Measurements from ENCODE around the gene ZCCHC7. TPM values are rescaled to one million over a fixed set of nuclear protein-coding genes. Genes with fewer than 3 reads are reported as not detected.

The ZCCHC7 gene
- total RNA-seq, 1 experiment from 2014 or later: 31.2 TPM

GRCh38 chr9:37353791-37354190 lies 233.4 kb downstream of the ZCCHC7 start:
- POLR2A ChIA-PET: no interaction called here
- TF ChIP-seq ELF1 (IDR thresholded peaks at IDR 0.05; ENCODE audit: borderline replicate concordance, low read depth): no peak
- TF ChIP-seq EZH2phosphoT487 (IDR thresholded peaks at IDR 0.05; ENCODE audit: borderline replicate concordance): no peak
- TF ChIP-seq CEBPB (IDR thresholded peaks at IDR 0.05; ENCODE audit: low read depth): no peak
- TF ChIP-seq REST (IDR thresholded peaks at IDR 0.05; ENCODE audit: low read depth): no peak
- no peak for TF ChIP-seq RAD21 (IDR thresholded peaks at IDR 0.05; ENCODE audit: low read depth)
- TF ChIP-seq, protein P1, sequence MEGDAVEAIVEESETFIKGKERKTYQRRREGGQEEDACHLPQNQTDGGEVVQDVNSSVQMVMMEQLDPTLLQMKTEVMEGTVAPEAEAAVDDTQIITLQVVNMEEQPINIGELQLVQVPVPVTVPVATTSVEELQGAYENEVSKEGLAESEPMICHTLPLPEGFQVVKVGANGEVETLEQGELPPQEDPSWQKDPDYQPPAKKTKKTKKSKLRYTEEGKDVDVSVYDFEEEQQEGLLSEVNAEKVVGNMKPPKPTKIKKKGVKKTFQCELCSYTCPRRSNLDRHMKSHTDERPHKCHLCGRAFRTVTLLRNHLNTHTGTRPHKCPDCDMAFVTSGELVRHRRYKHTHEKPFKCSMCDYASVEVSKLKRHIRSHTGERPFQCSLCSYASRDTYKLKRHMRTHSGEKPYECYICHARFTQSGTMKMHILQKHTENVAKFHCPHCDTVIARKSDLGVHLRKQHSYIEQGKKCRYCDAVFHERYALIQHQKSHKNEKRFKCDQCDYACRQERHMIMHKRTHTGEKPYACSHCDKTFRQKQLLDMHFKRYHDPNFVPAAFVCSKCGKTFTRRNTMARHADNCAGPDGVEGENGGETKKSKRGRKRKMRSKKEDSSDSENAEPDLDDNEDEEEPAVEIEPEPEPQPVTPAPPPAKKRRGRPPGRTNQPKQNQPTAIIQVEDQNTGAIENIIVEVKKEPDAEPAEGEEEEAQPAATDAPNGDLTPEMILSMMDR (IDR thresholded peaks at IDR 0.05 in 2 of 3, conservative IDR thresholded peaks at IDR 0.05 in 1 of 3; ENCODE audit: borderline replicate concordance in 1 of 3, insufficient read depth in 1 of 3, low read depth in 2 of 3, low read length in 2 of 3): no peak
- TF ChIP-seq FOSL1 (IDR thresholded peaks at IDR 0.05; ENCODE audit: low read depth): no peak
- TF ChIP-seq EGR1 (IDR thresholded peaks at IDR 0.05; ENCODE audit: low read depth): no peak
- no peak for TF ChIP-seq SP1 (IDR thresholded peaks at IDR 0.05; ENCODE audit: low read depth)
- no peak for TF ChIP-seq ZFX (IDR thresholded peaks at IDR 0.05)
- TF ChIP-seq POLR2AphosphoS5 (IDR thresholded peaks at IDR 0.05; ENCODE audit: low read depth, low read length): no peak
- TF ChIP-seq JUND (IDR thresholded peaks at IDR 0.05): no peak
- no peak for TF ChIP-seq YY1 (IDR thresholded peaks at IDR 0.05; ENCODE audit: extremely low read depth, insufficient replicate concordance, low read depth, low read length)
- no peak for TF ChIP-seq POLR2A (IDR thresholded peaks at IDR 0.05; ENCODE audit: borderline replicate concordance, extremely low read depth, insufficient read depth, insufficient read length)
- TF ChIP-seq SIN3A (IDR thresholded peaks at IDR 0.05; ENCODE audit: low read depth): no peak
- no peak overlapping the region for H2AFZ ChIP-seq (ENCODE audit: low read depth, low read length, poor library complexity, severe bottlenecking)
- RAD21 ChIA-PET (ENCODE audit: low non-redundant PET in 1 of 2, low total read pairs in 2 of 2, uncharacterized antibody in 2 of 2, unreplicated experiment in 2 of 2): no interaction called here
- DNase-seq (ENCODE audit: low read depth, low spot score) (no peak), ATAC-seq (no peak)
- H3K79me2 ChIP-seq (ENCODE audit: insufficient read depth, low read length): no peaks in the 10 kb centered on the region
- BruUV-seq (replicated peaks): no TSS peak
- no peak overlapping the region for H3K4me2 ChIP-seq (ENCODE audit: low read length)
- intact Hi-C loops (cut with micrococcal nuclease): no loop called here
- H3K4me3 ChIP-seq (replicated peaks in 1 of 2; ENCODE audit: low read depth in 1 of 2, low read length in 2 of 2): no peak overlapping the region
- no peaks in the 10 kb centered on the region for H3K27me3 ChIP-seq (ENCODE audit: insufficient read depth, low read length)
- H3K27ac ChIP-seq (ENCODE audit: low read depth, low read length): no peak overlapping the region
- H3K9me3 ChIP-seq (ENCODE audit: control insufficient read depth in 1 of 2, insufficient read depth in 1 of 2, low read depth in 1 of 2, low read length in 2 of 2): no peaks in the 10 kb centered on the region
- H3K9ac ChIP-seq (ENCODE audit: low read length): no peak overlapping the region
- no peaks in the 10 kb centered on the region for H3K9me2 ChIP-seq (ENCODE audit: insufficient read depth)
- 0 out of 4 replicates have a peak, but pooled peaks cover 0 to 9% of the 10 kb centered on the region in 2 experiments for H3K36me3 ChIP-seq (ENCODE audit: control insufficient read depth in 1 of 2, insufficient read depth in 2 of 2, low read length in 2 of 2)
- CTCF ChIA-PET: interaction anchor here (0.7 kb wide), 1 partner anchor 481 kb away, joined by 3 read pairs; no protein-coding TSS in a partner anchor
- no peaks in the 10 kb centered on the region for H3K4me1 ChIP-seq (ENCODE audit: control insufficient read depth in 1 of 2, insufficient read depth in 2 of 2, low read length in 2 of 2)
- H4K20me1 ChIP-seq (ENCODE audit: insufficient read depth): no peaks in the 10 kb centered on the region

Measured in HCT116 (cell line).